Omental fat pad (tissue), 4 donors: ENCODE results near the gene WNT2B. TPM values are rescaled to one million over a fixed set of nuclear protein-coding genes. Genes with fewer than 3 reads are reported as not detected.
"Not testable (repeated sequence)": the region's sequence is repeated elsewhere in the genome, so short reads cannot be mapped to it uniquely, and the experiment has no call there.

ENCODE experiments used
- ATAC-seq: fragments of 150-250 bp; one replicate; pipeline ENCODE4 v1.9.1; 2016; ENCODE audit warnings: mild to moderate bottlenecking, moderate library complexity; ENCODE audit not compliant: low FRiP score
- DNase-seq: peaks from one replicate; pipeline ENCODE4 v3.0.0-alpha.2; 2019; ENCODE audit warnings: low spot score
- CTCF ChIP-seq, 3 donors: fragments of 450-650 bp; IDR thresholded peaks; one replicate each; pipeline ENCODE4 v1.5.1; 2016 to 2017; ENCODE audit warnings: antibody characterized with exemption in 3 of 3, mild to moderate bottlenecking in 3 of 3, moderate library complexity in 2 of 3
- total RNA-seq, 4 donors: library from RNA; depleted of rRNA; stranded (reverse); fragments of >200 nt; gene quantifications; one replicate each; pipeline ENCODE4 v1.1.0, GENCODE V29; 2016

Gene WNT2B
- total RNA-seq, 4 donors from 2014 or later: 5.0 to 14.3 (median 11.9) TPM

GRCh38 chr1:112466078-112466660 is 42.6 kb upstream of the WNT2B start:
- ATAC-seq (peak; percentile 90), DNase-seq (peak; percentile 95)
- peak in 2 of 3 donors; percentile 54 to 76 for TF ChIP-seq CTCF (IDR thresholded peaks at IDR 0.05)

- not testable (repeated sequence) for DNase-seq, ATAC-seq
Observed at GRCh38 chr1:112470324-112470723, 38.4 kb upstream of the WNT2B start.

- ATAC-seq: no peak
- no peak for TF ChIP-seq CTCF (IDR thresholded peaks at IDR 0.05)
- no peak for DNase-seq
Observed at GRCh38 chr1:112470966-112471365, 37.8 kb upstream of the WNT2B start.

GRCh38 chr1:112472142-112472541 is 36.6 kb upstream of the WNT2B start:
- ATAC-seq (no peak), DNase-seq (no peak)

GRCh38 chr1:112477550-112477949 is 31.2 kb upstream of the WNT2B start:
- DNase-seq: no peak
- no peak for ATAC-seq
- TF ChIP-seq CTCF (IDR thresholded peaks at IDR 0.05): no peak

More at GRCh38 chr1:112472142-112472541, 36.6 kb upstream of the WNT2B start:
- no peak for TF ChIP-seq CTCF (IDR thresholded peaks at IDR 0.05)

- ATAC-seq (no peak), DNase-seq (no peak)
- TF ChIP-seq CTCF (IDR thresholded peaks at IDR 0.05): no peak
Observed at GRCh38 chr1:112478314-112478713, 30.5 kb upstream of the WNT2B start.

- not testable (repeated sequence) for DNase-seq, ATAC-seq
Observed at GRCh38 chr1:112486063-112486462, 22.7 kb upstream of the WNT2B start.

- not testable (repeated sequence) for ATAC-seq, DNase-seq
Observed at GRCh38 chr1:112487686-112488085, 21.1 kb upstream of the WNT2B start.

GRCh38 chr1:112488141-112488540 is 20.6 kb upstream of the WNT2B start:
- TF ChIP-seq CTCF (IDR thresholded peaks at IDR 0.05): no peak
- no peak for DNase-seq
- ATAC-seq: no peak
